Small intestine (tissue), 7 donors: Measurements from ENCODE around the gene DISP3. TPM values are rescaled to one million over a fixed set of nuclear protein-coding genes. Genes with fewer than 3 reads are reported as not detected.

Experiments used
- DNase-seq, 2 donors: peaks; one replicate each; pipeline versions ENCODE4 v3.0.0 to v3.0.0-alpha.2; 2013
- FAIRE-seq: peaks from 2 replicates; lab custom pipeline; 2012; peaks lifted over from hg19 to GRCh38; lab: Jason Lieb, UNC
- H3K27ac ChIP-seq, 3 donors: one replicate each; pipeline ENCODE4 v1.5.1; 2013; ENCODE audit warnings: low read length in 2 of 3, mild to moderate bottlenecking in 2 of 3, control low read depth in 1 of 3, inconsistent platforms in 1 of 3, low read depth in 1 of 3, moderate library complexity in 1 of 3
- H3K27me3 ChIP-seq, 3 donors: one replicate each; pipeline ENCODE4 v1.6.1; 2013; ENCODE audit warnings: low read length in 3 of 3, inconsistent platforms in 1 of 3; ENCODE audit not compliant: control insufficient read depth in 3 of 3, insufficient read depth in 3 of 3
- H3K36me3 ChIP-seq, 3 donors: one replicate each; pipeline ENCODE4 v1.6.1; 2013; ENCODE audit warnings: low read length in 3 of 3, inconsistent platforms in 1 of 3, low read depth in 1 of 3, mild to moderate bottlenecking in 1 of 3, moderate library complexity in 1 of 3; ENCODE audit not compliant: control insufficient read depth in 3 of 3, insufficient read depth in 2 of 3
- H3K4me1 ChIP-seq, 3 donors: one replicate each; pipeline ENCODE4 v1.6.1; 2013; ENCODE audit warnings: low read length in 2 of 3, inconsistent platforms in 1 of 3, low read depth in 1 of 3, mild to moderate bottlenecking in 1 of 3, moderate library complexity in 1 of 3; ENCODE audit not compliant: control insufficient read depth in 3 of 3, insufficient read depth in 2 of 3
- H3K4me3 ChIP-seq, 3 donors: one replicate each; pipeline ENCODE4 v1.5.1; 2013; ENCODE audit warnings: low read length in 3 of 3, control low read depth in 1 of 3, inconsistent platforms in 1 of 3, low read depth in 1 of 3, mild to moderate bottlenecking in 1 of 3, moderate library complexity in 1 of 3
- H3K9me3 ChIP-seq, 2 donors: one replicate each; pipeline ENCODE4 v1.6.1; 2013; ENCODE audit warnings: low read depth in 1 of 2, low read length in 1 of 2; ENCODE audit not compliant: control insufficient read depth in 2 of 2, insufficient read depth in 1 of 2
- WGBS, 3 donors: extraction: QIAGEN DNeasy Blood & Tissue Kit; methylation state at CpG; one replicate each; pipeline ENCODE4 v1.1.7; 2013; 5-methylcytosine and 5-hydroxymethylcytosine counted together
- polyA plus RNA-seq, 4 donors: library from polyadenylated mRNA; stranded (reverse) in 3 of 4; unstranded in 1 of 4; fragments of 200-250 nt in 3 of 4; fragments of 120-200 nt in 1 of 4; gene quantifications; one replicate each; pipeline versions ENCODE4 v1.2.1 to v1.2.3, GENCODE V29; 2013
- donor health status: healthy with polysubstance abuse.
- donor health status: control.
- donor health status: control.
- donor health status: Bipolar disorder and iron deficiency.
- donor health status: healthy.

DISP3 gene
- polyA plus RNA-seq, 4 donors: 0.54 to 0.61 TPM; not detected in 2

DNA sequence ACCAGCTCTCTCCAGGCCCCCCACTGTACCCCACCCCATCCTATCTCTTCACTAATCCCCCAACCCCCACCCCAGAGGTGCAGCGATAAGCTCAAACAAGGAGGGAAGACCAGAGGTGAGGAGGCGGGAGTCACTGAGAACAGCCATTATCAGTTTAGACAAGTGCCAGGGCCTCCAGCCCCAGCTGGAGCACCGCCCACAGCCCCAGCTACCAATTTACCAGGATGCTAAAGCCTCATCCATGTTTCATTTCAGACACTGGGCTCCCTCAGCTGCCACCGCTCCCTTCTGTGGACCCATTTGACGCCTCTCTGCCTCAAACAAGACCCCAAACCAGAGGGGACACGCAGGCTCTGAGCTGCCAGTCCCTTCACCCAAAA lies 80.6 kb downstream of the DISP3 start:
- Histone ChIP-seq H3K36me3 (no peaks in the 10 kb centered on the region), H3K4me3 (no peak overlapping the region), H3K4me1 (no peaks in the 10 kb centered on the region), H3K9me3 (no peaks in the 10 kb centered on the region), H3K27ac (no peak overlapping the region), H3K27me3 (peaks cover 0 to 27% (median 14%) of the 10 kb centered on the region in 3 donors)
- WGBS, 3 donors: 47 to 58% (median 54%) methylated on average over 3 to 6 of the region's 6 CpGs
- DNase-seq: no peak
- FAIRE-seq: no peak

DNA sequence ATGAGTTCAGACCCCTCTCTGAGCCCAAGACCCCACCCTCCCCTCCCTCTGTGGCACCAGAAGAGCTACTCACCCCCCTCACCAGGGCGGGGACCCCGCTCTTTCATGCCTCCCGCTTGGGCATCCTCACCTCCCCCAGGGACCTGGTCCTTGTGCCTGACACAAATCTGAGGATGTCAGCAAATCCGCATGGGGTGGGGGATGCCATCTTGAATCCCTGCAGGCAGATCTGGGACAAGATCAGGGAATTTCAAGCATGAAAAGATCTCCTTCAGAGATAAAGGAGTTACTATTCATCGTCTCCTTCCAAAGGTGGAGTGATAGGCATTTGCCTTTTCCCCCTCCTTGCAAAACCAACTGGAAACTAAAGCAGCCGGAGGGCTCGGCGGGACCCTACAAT lies 81.1 kb downstream of the DISP3 start:
- Histone ChIP-seq H3K27me3 (peaks cover 0 to 27% (median 14%) of the 10 kb centered on the region in 3 donors), H3K9me3 (no peaks in the 10 kb centered on the region)

DNA sequence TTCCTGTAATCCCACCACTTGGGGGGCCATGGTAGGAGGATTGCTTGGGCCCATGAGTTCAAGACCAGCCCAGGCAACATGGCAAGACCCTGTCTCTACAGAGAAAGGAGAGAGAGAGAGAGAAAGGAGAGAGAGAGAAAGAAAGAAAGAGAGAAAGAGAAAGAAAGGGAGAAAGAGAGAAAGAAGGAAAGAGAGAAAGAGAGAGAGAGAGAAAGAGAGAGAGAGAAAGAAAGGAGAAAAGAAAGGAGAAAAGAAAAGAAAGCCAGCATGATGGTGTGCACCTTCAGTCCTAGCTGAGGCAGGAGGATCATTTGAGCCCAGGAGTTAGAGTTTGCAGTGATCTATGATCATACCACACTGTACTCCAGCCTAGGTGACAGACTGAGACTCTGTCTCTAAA lies 82.8 kb downstream of the DISP3 start:
- FAIRE-seq (no peak), DNase-seq (no peak)
- no peaks in the 10 kb centered on the region for H3K36me3 ChIP-seq
- H3K27me3 ChIP-seq: peaks cover 0 to 24% (median 14%) of the 10 kb centered on the region in 3 donors
- H3K9me3 ChIP-seq: no peaks in the 10 kb centered on the region
- H3K4me3 ChIP-seq: no peak overlapping the region
- H3K27ac ChIP-seq: no peak overlapping the region
- H3K4me1 ChIP-seq: no peaks in the 10 kb centered on the region

More for the DNA sequence above, 81.1 kb downstream of the DISP3 start:
- Histone ChIP-seq H3K27ac (no peak overlapping the region), H3K36me3 (no peaks in the 10 kb centered on the region), H3K4me1 (no peaks in the 10 kb centered on the region), H3K4me3 (no peak overlapping the region)
- no peak for DNase-seq
- WGBS, 3 donors: 71 to 73% (median 72%) methylated on average over 8 of the region's 8 CpGs
- FAIRE-seq: no peak

DNA sequence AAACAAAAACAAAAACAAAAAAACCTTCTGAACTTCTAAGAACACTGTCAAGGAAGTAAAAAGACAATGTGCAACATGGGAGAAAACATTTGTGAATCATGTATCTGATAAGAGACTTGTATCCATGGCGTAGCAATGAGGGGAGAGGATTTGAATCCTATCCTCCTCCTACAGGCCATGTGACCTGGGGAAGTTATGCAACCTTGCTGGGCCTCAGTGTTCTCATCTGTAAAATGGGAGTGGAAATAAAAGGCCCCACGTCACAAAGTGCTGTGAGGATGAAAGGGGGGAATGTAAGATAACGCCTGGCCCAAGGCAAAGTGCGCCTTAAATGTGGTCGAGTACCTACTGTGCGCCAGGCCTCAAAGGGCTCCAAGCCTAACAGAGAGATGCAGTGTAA lies 83.7 kb downstream of the DISP3 start:
- peaks cover 0 to 18% (median 14%) of the 10 kb centered on the region in 3 donors for H3K27me3 ChIP-seq
- 78 to 89% (median 89%) methylated on average over 6 of the region's 6 CpGs for WGBS, 3 donors
- no peak overlapping the region for H3K4me3 ChIP-seq
- H3K9me3 ChIP-seq: no peaks in the 10 kb centered on the region
- no peak for DNase-seq
- no peaks in the 10 kb centered on the region for H3K36me3 ChIP-seq
- FAIRE-seq: no peak
- no peaks in the 10 kb centered on the region for H3K4me1 ChIP-seq
- no peak overlapping the region for H3K27ac ChIP-seq

DNA sequence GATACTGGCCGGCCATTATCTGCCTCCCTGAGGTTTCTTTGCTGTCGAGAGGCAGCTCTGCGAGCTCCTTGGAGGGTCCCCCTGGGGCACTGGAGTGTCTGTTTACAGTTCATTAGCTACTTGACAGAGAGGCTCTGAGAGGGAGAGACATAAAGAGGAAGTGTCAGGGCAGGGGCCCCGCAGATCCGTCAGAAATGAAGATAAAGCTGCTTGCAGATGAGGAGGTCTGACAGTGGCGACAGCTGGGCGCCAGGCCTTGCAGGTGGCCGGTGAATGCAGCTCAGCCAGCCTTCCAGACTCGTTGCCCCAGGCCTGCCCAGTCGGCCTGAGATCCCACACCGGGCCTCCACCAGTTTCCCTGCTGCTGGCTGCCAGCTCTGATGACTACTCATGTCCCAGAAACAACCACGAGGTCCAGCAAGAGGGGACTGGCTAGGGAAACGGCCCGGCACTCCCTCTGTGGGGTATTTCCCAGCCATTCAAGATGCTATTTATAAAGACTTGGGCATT lies 84.7 kb downstream of the DISP3 start:
- WGBS, 3 donors: 6 to 16% (median 8%) methylated on average over 14 of the region's 14 CpGs
- Histone ChIP-seq H3K4me1 (no peaks in the 10 kb centered on the region), H3K4me3 (no peak overlapping the region), H3K27me3 (peaks cover 0 to 11% (median 8%) of the 10 kb centered on the region in 3 donors), H3K36me3 (no peaks in the 10 kb centered on the region), H3K9me3 (no peaks in the 10 kb centered on the region), H3K27ac (no peak overlapping the region)
- FAIRE-seq (no peak), DNase-seq (peak in 1 of 2 donors; percentile 3)

DNA sequence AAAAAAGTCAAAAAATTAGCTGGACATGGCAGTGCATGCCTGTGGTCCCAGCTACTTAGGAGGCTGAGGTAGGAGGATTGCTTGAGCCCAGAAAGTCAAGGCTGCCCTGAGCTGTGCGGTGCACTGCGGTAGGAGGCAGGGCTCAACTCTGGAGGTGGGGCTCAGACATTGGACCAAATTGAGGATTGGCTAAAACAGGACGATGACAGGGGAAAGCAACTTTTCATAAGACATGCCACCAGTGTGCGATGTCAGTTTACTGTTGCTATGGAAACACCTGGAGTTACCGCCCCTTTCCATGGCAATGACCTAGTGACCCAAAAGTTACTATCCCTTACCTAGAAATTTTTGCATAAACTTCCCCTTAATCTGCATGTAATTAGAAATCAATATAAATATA lies 85.3 kb downstream of the DISP3 start:
- FAIRE-seq (no peak), DNase-seq (no peak)
- 63 to 71% (median 64%) methylated on average over 5 of the region's 5 CpGs for WGBS, 3 donors
- H3K4me3 ChIP-seq: no peak overlapping the region
- peaks cover 0 to 7% (median 3%) of the 10 kb centered on the region in 3 donors for H3K27me3 ChIP-seq
- H3K4me1 ChIP-seq: no peaks in the 10 kb centered on the region
- no peak overlapping the region for H3K27ac ChIP-seq
- no peaks in the 10 kb centered on the region for H3K36me3 ChIP-seq
- H3K9me3 ChIP-seq: no peaks in the 10 kb centered on the region

DNA sequence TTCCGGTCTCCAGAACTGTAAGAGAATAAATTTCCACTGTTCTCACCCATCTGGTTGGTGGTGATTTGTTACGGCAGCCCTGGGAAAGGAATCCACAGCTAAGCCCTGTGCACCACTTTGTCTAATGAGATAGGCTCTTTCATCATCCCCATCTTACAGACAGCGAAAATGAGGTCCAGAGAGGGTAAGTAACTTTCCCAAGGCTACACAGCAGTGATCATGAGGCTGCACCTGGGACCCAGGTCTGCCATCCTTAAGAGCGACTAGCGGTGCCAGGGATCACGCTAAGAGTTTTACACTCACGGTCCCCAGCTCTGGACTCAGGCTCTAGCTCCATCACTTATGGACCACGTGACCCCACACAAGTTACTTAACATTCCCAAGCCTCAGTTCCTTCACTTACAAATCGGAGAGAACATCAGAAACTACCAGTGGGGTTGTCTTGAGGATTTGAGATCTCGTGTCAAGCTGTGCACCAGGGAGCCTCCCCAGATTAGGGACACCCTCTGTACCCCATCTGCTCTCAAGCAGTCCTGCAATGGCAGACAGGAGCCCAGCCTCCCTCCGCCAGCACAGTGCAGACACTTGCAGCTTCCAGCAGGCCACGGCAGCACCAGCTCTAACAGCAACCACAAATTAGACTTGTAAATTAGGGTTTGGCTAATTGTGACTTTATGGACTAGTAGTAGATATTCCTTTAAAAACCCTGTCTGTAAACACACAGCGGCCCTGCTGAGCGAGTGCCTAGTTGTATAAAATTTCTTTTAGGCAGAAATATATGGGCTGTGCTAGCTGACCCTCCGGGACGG lies 87.3 kb downstream of the DISP3 start:
- DNase-seq (no peak), FAIRE-seq (no peak)
- Histone ChIP-seq H3K27ac (no peak overlapping the region), H3K4me3 (no peak overlapping the region), H3K4me1 (no peaks in the 10 kb centered on the region), H3K9me3 (no peaks in the 10 kb centered on the region), H3K36me3 (no peaks in the 10 kb centered on the region), H3K27me3 (peaks cover 0 to 3% (median 0%) of the 10 kb centered on the region in 3 donors)
- WGBS, 3 donors: 72 to 74% (median 73%) methylated on average over 16 of the region's 16 CpGs

DNA sequence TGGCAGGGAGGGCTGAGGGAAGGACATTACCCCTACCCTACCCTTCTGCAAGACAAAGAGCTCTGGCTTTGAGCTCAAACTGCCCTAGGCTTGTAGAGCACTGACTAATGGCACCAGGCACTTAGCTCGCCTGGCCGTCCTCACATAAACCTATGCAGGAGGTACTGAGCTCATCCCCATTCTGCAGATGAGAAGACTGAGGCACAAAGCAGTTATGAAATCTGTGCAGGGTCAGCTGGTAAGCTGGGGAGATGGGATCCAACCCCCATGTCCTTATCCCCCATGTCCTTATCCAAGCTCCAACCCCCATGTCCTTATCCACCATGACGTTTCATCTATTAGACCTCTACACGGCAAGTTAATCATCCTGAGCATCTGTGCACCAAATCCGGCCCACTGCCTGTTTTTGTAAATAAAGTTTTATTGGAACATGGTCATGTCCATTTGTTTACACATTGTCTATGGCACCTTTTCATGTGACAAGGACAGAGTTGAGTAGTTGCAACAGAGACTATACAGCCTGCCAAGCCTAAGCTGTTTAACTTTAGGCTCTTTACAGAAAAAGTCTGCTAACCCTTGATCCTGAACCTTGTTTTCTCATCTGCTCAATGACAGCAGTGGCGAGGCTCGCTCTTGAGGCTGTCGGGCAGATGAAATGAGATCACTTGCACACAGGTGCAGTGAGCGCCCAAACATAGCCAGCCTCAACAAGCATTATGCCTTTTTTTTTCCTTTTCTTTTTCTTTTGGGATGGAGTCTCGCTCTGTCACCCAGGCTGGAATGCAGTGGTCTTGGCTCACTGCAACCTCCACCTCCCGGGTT lies 88.5 kb downstream of the DISP3 start:
- WGBS, 3 donors: 79 to 86% (median 82%) methylated on average over 11 of the region's 11 CpGs
- H3K27me3 ChIP-seq: peaks cover 0 to 2% (median 0%) of the 10 kb centered on the region in 3 donors
- H3K36me3 ChIP-seq: no peaks in the 10 kb centered on the region
- FAIRE-seq (no peak), DNase-seq (no peak)
- H3K4me3 ChIP-seq: no peak overlapping the region
- H3K27ac ChIP-seq: no peak overlapping the region
- no peaks in the 10 kb centered on the region for H3K9me3 ChIP-seq
- H3K4me1 ChIP-seq: no peaks in the 10 kb centered on the region
